IPS-NIHi7 (cell line): ENCODE measurements around the gene EPSTI1.
"Not testable (repeated sequence)": the region's sequence is repeated elsewhere in the genome, so short reads cannot be mapped to it uniquely, and the experiment has no call there.

Source experiments
- DNase-seq: peaks from one replicate; pipeline ENCODE4 v3.0.0; 2012; ENCODE audit warnings: mixed read lengths; ENCODE audit errors: extremely low spot score

The EPSTI1 gene

GRCh38 chr13:43005460-43006236 lies 13.6 kb upstream of the EPSTI1 start:
- no peak for DNase-seq

GRCh38 chr13:43003729-43004128 lies 11.7 kb upstream of the EPSTI1 start:
- no peak for DNase-seq

DNA sequence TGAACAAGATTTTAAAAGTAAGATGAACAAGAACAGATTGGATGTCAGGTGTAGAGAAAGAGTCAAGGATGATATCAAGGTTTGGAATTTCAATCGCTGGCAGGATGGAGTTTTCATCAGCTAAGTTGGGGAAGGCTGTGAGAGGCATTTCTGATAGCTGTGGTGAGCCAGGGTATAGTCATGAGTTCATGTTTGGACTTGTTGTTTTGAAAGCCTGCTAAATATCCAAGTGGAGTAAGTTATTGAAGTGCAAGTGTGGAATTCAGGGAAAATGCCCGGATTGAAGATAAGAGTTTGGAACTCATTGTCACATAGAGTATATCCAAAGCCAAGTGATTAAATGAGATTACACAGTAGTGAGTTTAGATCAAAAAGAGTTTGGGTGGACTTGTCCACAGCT lies 11.0 kb upstream of the EPSTI1 start:
- no peak for DNase-seq

DNA sequence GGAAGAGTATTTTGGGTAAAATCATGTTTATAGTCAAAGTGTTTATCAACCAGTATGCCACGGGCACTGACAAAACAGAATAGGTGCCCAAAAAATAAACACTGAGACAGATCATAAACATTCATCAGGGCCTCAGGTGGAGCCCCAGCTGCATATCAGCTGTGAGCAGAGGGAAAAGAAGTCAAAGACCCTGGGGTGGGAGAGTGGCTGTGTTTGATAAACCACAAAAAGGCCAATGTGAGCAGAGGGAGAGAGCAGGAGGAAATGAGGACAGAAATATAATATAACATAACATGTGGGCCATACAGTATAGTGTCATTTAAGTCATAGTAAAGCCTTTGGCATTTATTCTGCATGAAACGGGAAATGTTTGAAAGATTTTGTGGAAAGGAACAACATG lies 10.0 kb upstream of the EPSTI1 start:
- no peak for DNase-seq

DNA sequence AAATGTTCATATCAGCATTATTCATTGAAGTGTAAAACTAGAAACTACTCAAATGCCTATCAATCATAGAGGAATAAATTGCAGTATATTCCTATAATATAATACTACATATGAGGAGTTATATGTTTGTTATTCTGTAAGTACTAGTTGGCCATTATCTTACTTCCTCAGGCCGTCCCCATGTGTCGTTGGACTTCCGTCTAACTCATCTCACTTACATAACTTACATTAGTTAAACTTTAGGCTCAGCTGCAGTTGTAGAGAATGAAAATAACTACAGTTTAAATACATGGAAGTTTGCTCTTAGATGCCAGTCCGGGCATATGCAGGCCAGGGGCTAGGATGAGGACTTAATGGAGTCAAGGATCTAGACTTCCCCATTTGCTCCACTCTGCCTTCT lies 8.6 kb upstream of the EPSTI1 start:
- DNase-seq = no peak

DNA sequence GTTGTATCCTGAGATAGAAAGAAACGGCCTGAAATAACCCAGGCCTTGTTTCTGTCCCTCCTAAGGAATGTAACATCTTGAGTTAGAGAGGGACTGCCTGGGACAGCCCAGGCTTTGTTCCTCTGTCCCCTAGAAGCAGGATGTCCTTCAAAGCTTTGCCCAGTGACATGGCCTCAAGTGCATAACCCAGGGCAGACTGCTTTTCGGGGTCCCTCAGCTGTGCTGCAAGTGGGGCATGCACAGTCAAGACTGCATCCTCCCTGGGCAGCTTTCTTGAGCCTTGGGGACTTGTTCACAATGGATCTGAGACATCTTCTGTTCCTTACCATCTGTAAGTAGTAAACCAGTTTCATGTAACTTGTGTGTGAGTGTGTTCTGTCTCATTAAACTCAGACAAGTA lies 7.5 kb upstream of the EPSTI1 start:
- no peak for DNase-seq

DNA sequence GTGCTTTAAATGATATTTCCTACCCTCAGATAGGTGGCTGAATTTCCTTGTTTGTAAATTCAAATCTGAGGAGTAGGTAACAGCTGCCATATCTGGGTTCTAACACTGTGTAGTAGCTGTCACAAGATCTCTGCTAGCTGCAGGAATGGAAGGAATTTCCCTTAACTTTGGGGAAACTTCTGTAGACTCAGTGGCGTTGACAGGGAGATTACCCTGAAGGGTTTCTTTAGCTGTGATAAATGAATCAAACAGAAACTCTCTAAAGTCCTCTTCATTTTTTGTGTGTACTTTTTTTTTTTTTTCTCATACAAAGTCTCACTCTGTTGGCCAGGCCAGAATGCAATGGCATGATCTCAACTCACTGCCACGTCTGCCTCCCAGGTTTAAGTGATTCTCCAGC lies 5.3 kb upstream of the EPSTI1 start:
- DNase-seq = no peak

- DNase-seq = no peak
These were observed 4.5 kb upstream of the EPSTI1 start for GRCh38 chr13:42996584-42996983.

DNA sequence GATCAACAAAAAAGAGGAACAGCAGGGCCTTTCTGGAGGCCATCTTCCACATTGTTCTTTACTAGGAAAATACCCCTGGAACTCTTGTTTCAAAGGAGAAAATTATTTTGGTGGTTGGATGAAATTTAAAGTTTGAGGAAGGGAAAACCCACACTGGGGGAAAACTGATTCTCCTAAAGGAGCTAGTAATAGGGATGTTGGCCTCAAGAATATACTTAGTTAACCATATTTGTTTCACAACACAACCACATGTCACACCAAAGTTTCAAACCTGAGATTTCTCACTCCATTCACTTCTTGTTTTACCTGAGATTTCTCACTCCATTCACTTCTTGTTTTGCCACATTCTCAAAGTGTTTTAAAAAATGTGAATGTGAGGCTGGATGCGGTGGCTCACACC lies 2.8 kb upstream of the EPSTI1 start:
- DNase-seq = no peak

- DNase-seq = no peak
These were observed 702 bp upstream of the EPSTI1 start for GRCh38 chr13:42992764-42993122.

DNA sequence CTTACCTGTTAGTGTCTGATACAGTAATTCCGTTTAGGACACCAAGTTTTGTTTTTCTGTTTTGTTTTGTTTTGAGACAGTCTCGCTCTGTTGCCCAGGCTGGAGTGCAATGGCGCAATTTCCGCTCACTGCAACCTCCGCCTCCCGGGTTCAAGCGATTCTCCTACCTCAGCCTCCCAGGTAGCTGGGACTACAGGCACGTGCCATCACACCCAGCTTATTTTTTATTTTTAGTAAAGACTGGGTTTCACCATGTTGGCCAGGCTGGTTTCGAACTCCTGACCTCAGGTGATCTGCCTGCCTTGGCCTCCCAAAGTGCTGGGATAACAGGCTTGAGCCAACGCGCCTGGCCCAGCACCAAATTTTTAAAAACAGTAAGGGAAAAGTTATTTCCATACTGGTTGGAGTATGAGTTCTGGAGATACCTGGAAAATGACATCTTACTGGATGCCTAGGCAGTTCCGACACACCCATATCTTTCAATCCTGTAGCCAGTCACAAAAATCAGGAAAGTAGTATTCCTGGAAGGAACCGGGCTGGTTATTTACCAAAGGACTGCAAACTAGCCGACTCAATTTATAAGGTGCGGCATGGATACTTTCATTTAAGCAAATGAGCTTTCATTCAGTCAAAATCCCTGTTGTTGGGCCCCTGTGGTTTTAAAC lies 676 bp downstream of the EPSTI1 start:
- not testable (repeated sequence) for DNase-seq

GRCh38 chr13:42990291-42991232 lies 1.5 kb downstream of the EPSTI1 start:
- DNase-seq = no peak

GRCh38 chr13:42986176-42986574 lies 5.9 kb downstream of the EPSTI1 start:
- DNase-seq = no peak

DNA sequence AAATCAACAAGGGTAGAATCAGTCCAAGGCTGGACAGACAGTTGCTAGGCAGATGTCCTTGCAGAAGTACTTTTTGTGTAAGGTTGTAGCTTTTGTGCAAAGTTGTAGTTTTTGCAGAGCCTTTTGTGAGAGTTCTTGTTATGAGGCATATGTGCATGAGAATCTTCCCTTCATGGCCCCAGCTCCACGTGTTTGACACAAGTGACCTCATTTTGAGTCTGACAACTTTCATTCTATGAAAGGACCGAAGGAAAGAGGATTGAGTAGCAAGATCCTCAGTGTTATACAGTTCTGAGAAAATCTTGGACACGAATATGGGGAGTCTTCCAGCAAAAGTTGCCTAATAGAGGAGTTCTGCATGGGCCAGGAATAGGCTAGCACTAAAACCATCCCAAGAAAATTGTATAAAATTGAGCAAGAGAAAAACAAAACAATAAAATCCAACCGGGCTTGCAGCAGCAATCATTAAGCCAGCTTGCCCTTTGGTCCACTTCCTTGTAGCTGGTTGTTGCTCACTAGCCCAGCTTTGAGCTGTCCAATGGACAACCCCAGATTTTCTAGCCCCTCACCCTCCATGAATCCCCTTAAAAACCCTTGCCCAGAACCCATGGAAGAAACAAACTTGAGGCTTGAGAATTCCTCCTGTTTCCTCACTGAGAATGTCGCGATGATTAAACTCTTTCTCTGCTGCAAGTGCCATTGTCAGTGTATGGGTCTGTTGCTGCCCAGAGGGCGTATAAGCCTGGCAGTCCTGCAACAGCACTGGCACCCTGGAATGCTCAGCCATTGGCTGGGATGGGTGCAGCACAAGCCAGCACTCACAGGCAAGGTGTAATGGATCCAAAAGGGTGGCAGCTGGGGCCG lies 6.5 kb downstream of the EPSTI1 start:
- no peak for DNase-seq

DNA sequence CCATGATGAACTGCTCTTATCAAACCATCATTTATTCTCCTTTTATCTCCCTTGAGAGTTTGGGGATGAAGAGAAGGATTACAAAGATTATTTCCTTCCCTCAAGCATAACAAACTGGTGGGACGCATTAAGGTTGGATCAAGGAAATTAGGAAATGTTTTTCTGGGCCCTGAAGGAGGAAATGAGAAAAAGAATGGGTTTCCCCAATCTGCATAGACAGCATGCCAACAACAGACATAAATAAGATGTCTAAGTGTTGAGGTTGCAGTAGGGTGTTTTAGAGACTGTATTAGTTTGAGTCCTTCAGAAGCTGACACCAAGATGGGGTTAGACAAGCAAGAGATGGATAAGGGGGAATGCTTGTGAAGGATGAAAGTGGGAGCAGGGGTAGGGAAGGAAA lies 7.3 kb downstream of the EPSTI1 start:
- no peak for DNase-seq

DNA sequence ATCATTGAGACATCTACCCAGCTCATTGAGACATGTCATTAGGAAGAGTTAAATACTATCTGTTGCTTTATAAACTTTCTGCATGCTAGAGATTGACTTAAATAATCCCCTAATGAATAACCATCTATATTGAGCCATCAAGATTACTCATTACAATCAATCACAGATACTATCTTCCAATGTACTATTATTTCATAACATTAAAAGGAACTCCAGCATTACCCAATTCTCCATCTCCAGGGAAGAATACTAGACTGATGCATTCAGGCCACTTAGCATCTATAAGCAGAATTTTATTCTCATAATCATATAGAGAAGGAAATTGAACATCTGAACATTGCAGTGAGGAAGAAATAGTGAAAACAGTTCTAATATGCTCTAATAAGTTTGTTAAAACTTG lies 8.0 kb downstream of the EPSTI1 start:
- DNase-seq = no peak

DNA sequence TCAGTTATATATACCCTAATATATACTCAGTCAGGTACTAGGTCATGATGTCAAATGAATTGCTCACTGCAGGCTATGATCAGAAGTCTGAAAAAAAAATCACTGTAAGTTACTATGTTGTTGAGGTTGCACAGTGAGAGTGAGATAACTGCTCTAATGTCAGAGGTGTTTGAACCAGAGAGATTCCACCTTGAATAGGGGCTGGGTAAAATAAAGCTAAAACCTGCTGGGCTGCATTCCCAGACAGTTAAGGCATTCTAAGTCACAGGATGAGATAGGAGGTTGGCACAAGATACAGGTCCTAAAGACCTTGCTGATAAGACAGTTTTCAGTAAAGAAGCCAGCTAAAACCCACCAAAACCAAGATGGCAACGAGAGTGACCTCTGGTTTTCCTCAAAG lies 10.2 kb downstream of the EPSTI1 start:
- DNase-seq = no peak

DNA sequence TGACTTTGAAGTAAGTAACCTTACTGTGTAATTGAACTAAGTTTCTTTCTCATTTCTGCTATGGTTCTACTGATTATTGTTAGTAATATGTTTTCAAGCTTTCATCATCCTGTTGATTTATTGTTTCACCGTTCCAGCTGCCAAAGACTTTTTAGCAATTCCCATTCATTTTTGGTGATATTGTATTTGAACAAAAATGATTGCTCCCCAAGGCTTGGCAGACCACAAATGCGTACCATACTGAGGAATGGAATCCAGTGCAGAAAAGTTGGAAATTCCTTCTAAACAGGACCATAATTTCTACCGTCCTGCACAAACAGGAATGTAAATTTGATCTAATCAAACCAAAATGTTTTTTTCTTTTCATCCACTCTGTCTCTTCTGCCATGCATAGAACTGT lies 10.7 kb downstream of the EPSTI1 start:
- no peak for DNase-seq

- DNase-seq = no peak
These were observed 14.8 kb downstream of the EPSTI1 start for GRCh38 chr13:42977219-42977659.

GRCh38 chr13:42976066-42976465 lies 16.0 kb downstream of the EPSTI1 start:
- DNase-seq = no peak

DNA sequence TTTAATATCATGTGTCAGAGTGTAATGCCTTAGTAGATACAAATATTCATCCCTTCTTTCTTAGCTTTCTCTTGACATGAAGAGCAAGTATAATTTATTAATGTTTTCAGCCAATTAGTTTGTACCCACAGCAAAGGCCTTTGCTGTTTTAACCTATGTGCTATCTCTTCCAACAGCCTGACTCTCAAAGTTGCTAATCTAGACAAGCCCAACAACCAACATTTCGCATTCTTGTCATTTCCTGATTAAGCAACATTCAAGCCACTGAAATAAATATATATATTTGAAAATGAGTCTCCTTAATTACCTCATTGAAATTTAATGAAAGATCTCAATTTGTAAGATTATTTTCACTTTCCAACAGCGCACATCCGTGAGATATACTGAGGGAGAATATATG lies 18.5 kb downstream of the EPSTI1 start:
- no peak for DNase-seq
